HG02970 (cell line): Measurements from ENCODE around the gene POLA2.
"Not testable (repeated sequence)": the region's sequence is repeated elsewhere in the genome, so short reads cannot be mapped to it uniquely, and the experiment has no call there.

Experiments
- ATAC-seq: cut with Tn5 transposase; IDR thresholded peaks from one replicate; pipeline ENCODE4 v1.9.1; 2021; ENCODE audit warnings: mild to moderate bottlenecking, moderate library complexity, moderate number of reproducible peaks; ENCODE audit not compliant: unreplicated experiment, low FRiP score

POLA2 gene

GRCh38 chr11:65241692-65242091 lies 20.1 kb upstream of the POLA2 start:
- no peak for ATAC-seq

DNA sequence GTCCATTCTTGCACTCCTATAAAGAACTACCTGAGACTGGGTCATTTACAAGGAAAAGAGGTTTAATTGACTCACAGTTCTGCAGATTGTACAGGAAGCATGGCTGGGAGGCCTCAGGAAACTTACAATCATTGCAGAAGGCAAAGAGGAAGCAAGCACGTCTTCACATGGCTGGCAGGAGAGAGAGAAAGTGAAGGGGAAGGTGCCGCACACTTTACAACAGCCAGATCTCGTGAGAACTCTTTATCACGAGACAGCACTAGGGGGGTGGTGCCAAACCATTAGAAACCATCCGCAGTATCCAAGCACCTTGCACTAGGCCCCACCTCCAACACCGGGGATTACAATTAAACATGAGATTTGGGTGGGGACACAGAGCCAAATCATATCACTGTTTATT lies 19.4 kb upstream of the POLA2 start:
- ATAC-seq = no peak

DNA sequence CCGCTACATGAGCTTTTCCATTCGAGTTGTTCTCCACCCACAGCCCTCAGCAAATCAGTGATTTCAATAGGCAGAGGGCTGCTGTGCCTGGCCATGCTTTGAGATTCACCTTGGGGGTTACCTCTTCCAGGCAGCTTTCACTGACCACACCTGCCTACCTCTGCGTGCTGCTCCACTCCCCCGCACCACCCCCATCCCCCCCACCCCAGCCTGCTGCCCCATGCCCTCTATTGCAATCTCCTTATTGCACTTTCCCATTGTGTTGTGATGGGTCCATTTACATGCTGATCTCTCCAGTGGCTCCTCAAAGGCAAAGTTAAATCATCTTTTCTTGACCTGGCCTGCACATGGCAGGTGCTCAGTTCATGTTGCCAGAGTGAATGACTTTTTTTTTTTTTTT lies 18.0 kb upstream of the POLA2 start:
- no peak for ATAC-seq

- not testable (repeated sequence) for ATAC-seq
Measured at GRCh38 chr11:65245046-65245445, 16.7 kb upstream of the POLA2 start.

DNA sequence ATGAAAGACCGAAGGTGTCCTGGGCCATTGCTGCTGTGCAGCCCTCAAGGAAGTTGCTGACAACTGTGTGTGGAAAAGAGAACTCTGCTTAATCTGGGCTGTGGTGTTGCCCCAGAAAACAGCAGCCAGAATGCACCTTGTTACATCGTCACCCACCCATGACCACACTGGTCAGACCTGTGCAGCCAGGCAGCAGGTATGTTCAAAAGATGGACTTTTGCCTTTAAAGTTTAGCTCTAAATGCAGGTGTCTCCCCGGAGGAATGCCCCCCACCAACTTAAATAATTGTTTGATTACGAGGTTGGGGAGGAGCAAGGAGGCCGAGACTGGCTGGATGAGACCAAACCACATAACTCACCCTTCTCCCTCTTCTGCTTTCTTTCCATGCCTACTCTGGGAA lies 15.3 kb upstream of the POLA2 start:
- no peak for ATAC-seq

DNA sequence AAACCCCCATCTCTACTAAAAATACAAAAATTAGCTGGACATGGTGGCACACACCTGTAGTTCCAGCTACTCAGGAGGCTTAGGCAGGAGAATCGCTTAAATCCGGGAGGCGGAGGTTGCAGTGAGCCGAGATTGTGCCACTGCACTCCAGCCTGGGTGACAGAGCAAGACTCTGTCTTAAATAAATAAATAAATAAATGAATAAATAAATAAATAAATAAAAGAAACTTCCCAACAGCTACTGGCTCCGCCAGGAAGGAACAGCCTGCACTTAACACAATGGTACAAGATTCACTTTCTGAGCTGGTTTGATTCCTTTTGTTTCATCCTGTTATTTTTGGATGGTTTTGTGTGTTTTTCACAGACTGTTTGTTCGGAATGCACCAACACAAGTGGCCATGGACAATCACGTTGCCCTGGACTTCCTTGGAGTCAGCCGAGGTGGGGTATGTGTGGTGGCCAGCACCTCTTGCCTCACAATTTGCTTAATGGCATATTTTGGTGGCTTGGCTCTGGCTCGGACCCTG lies 13.5 kb upstream of the POLA2 start:
- ATAC-seq = not testable (repeated sequence)

DNA sequence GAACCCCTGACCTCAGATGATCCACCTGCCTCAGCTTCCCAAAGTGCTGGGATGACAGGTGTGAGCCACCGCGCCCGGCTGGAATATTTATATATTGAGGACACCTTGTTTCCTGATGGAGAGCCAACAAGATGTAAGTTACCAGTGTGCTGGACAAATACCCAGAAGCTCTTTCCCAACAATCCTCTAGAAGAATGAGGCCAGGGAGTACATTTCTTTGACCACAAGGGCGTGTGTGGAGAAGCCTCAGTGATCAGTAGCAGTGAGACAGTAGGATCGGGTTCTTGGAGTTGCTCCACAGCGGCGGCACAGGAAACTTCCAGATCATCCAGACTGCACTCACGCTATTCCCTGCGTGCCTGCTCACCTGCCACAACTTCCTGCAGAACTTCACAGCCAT lies 10.3 kb upstream of the POLA2 start:
- ATAC-seq = no peak

GRCh38 chr11:65254724-65255123 lies 7.0 kb upstream of the POLA2 start:
- ATAC-seq = no peak

DNA sequence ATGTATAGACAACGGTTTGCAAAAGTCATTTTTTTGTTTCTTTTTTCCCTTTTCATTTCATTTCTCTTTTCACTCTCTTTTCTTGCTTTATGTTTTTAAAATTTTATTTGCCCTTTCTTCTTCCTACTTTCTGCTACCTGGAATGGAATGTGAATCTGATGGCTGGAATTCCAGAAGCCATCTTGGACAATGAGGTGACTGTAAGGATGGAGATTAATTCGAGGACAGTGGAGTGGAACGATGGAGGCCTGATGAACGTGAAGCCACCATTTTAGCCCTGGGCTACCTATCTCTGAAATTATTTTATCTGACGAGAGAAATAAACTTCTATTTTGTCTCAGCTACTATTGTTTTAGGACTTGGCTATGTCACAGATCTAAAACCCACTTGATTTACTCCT lies 2.8 kb upstream of the POLA2 start:
- ATAC-seq = no peak

- no peak for ATAC-seq
Measured at GRCh38 chr11:65260302-65260701, 1.5 kb upstream of the POLA2 start.

- peak; percentile 7 for ATAC-seq
Measured at GRCh38 chr11:65260756-65261590, 789 bp upstream of the POLA2 start.

DNA sequence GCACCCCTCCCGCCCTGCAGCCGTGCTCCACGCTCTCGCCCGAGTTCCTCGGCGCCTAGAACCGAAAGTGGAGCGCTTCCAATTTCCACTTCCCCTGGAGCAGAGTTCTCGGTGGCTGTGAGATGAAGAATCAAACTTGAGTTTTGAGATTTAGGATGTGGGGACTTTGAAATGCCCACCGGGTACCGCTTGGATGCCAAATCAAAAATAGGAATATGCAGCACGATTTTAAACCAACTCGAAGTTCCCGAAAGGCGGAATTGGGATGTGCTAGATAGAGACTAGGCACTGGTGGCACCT lies 569 bp downstream of the POLA2 start:
- no peak for ATAC-seq

- no peak for ATAC-seq
Measured at GRCh38 chr11:65262776-65263175, 1.0 kb downstream of the POLA2 start.

GRCh38 chr11:65264747-65265146 lies 3.0 kb downstream of the POLA2 start:
- not testable (repeated sequence) for ATAC-seq

DNA sequence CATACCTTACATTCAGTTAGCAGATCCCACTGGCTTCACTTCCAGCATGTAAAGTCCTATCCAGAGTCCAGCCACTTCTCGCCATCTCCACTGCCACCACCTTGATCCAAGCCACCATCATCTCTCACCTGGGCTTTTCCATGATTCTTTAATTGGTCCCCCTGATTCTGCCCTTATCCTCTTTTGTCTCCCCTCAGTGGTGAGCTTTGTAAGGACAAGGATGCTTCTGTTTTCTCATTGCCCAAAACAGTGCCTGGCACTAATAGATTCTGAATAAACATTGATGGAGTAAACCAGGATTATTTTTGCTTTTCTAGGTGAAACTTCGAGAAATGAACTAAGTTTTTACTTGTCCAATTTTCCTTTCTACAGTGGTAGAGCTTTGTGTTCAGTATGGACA lies 4.4 kb downstream of the POLA2 start:
- ATAC-seq = no peak

- ATAC-seq = no peak
Measured at GRCh38 chr11:65274735-65275682, 13.2 kb downstream of the POLA2 start.

- no peak for ATAC-seq
Measured at GRCh38 chr11:65275906-65276305, 14.1 kb downstream of the POLA2 start.

DNA sequence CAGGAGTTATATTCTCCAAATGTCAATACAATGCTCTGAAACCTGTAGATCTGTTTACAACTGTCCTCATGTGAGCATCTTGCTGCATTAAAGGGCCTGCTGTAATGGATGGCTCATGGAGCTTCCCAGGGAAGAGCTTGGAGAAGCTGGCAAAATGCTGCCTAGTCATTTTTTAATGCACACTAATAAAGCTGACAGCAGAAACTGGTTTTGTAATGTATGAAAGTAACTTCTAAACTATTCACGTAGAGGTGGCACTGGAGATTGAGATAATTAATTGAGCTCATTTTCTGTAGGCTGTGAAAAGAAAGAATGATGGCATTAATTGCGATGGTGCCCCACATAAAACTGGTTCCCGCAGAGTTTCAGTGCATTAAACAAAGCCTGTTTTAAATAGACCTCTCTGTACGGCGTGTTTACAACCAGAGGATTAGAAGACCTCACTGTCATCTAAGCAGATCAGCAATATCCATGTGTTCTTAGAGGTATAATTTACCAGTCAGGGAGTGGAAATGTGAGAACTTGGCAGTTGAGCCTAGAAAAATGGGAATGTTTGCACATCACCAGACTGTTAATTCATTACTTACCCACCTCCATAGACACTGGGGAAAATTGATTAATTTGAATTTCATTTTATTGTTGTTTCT lies 16.0 kb downstream of the POLA2 start:
- no peak for ATAC-seq

DNA sequence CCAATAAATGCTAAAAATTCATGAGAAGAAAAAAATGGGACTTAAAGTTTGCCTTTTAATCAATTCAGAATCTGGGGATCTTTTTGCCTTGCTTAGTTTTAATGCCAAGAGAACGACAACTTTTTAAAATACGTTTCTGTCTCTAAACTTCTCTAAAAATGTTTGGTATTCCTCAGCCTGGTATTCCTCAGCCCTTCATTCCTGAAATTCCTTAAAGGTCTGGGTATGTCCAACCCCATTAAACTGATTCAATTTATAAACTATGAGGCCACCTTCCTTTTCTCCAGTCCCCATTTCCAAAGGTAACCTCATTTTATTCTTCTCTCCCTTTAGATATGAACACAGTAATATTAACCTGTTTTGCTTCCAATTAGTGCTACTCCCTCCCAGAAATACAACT lies 16.6 kb downstream of the POLA2 start:
- ATAC-seq = no peak

GRCh38 chr11:65279279-65279678 lies 17.5 kb downstream of the POLA2 start:
- no peak for ATAC-seq
